HepG2 (cell line): Measurements from ENCODE around the gene ECD. TPM values are rescaled to one million over a fixed set of nuclear protein-coding genes. Genes with fewer than 3 reads are reported as not detected.

ENCODE experiments used
- ATAC-seq: fragments of 200-7000 bp; cut with Tn5 transposase; 3 replicates; pipeline ENCODE4 v1.9.1; 2020; ENCODE audit warnings: mild to moderate bottlenecking, moderate library complexity
- BruUV-seq: library from RNA; stranded (reverse); fragments of 400-500 nt; replicated peaks from 2 replicates; lab custom pipeline; 2021; lab: Mats Ljungman, UMichigan
- CTCF ChIA-PET: fragments of 300-600 bp; formaldehyde crosslinking; extraction: SDS; loops from one replicate; lab custom pipeline; 2021; ENCODE audit warnings: low total read pairs, inconsistent platforms, low intra/inter-chr PET ratio; lab: Yijun Ruan, JAX
- POLR2A ChIA-PET: fragments of 350-600 bp; sonication (Branson Sonifier 250); formaldehyde crosslinking; loops from one replicate; lab custom pipeline; 2020; ENCODE audit warnings: antibody characterized with exemption, inconsistent platforms; lab: Yijun Ruan, JAX
- DNase-seq: peaks from one replicate; pipeline ENCODE4 v3.0.0-alpha.2; 2015; ENCODE audit warnings: low spot score
- FAIRE-seq: peaks from 3 replicates; lab custom pipeline; 2011; peaks lifted over from hg19 to GRCh38; lab: Jason Lieb, UNC
- H2AFZ ChIP-seq: one replicate; pipeline ENCODE4 v1.6.1; 2011; ENCODE audit warnings: low read length, inconsistent platforms
- H3K27ac ChIP-seq: fragments of 300-600 bp; 3 replicates; pipeline ENCODE4 v1.8.0; 2011; ENCODE audit warnings: mixed run types, mild to moderate bottlenecking, mixed read lengths, low read length, inconsistent platforms; ENCODE audit not compliant: insufficient read depth; ENCODE audit errors: extremely low read length
- H3K27me3 ChIP-seq, 2 experiments: fragments of 200-600 bp in 1 of 2; 2 replicates in 1 of 2; 3 replicates in 1 of 2; pipeline versions ENCODE4 v1.6.0 to v1.8.0; 2011; ENCODE audit warnings: low read length in 2 of 2, mild to moderate bottlenecking in 2 of 2, moderate library complexity in 2 of 2, inconsistent platforms in 1 of 2; ENCODE audit not compliant: insufficient read depth in 2 of 2, control insufficient read depth in 1 of 2
- H3K36me3 ChIP-seq, 2 experiments: fragments of 200-600 bp in 1 of 2; replicated peaks in 1 of 2; 2 replicates in 1 of 2; 3 replicates in 1 of 2; pipeline versions ENCODE4 v1.5.1 to v1.8.0; 2011; ENCODE audit warnings: low read length in 2 of 2, inconsistent platforms in 1 of 2; ENCODE audit not compliant: insufficient read depth in 2 of 2, control insufficient read depth in 1 of 2
- H3K4me1 ChIP-seq: 2 replicates; pipeline ENCODE4 v1.5.1; 2012; ENCODE audit warnings: low read length, inconsistent platforms; ENCODE audit not compliant: insufficient read depth
- H3K4me2 ChIP-seq: 2 replicates; pipeline ENCODE4 v1.6.0; 2011; ENCODE audit warnings: low read depth, low read length, inconsistent platforms
- H3K4me3 ChIP-seq, 3 experiments: fragments of 200-600 bp in 1 of 3; sonication (generic), shearing (Covaris generic) in 1 of 3; replicated peaks in 1 of 3; 2 replicates each; pipeline ENCODE4 v1.5.1; 2011 to 2016; ENCODE audit warnings: low read length in 3 of 3, inconsistent platforms in 2 of 3, low read depth in 2 of 3, mild to moderate bottlenecking in 2 of 3, control low read depth in 1 of 3, mixed read lengths in 1 of 3; ENCODE audit not compliant: insufficient read depth in 1 of 3
- H3K79me2 ChIP-seq: one replicate; pipeline ENCODE4 v1.6.1; 2011; ENCODE audit warnings: low read length, inconsistent platforms; ENCODE audit not compliant: insufficient read depth
- H3K9ac ChIP-seq: 2 replicates; pipeline ENCODE4 v1.6.0; 2011; ENCODE audit warnings: mild to moderate bottlenecking, low read depth, low read length, inconsistent platforms; ENCODE audit not compliant: insufficient read depth
- H3K9me3 ChIP-seq: 2 replicates; pipeline ENCODE4 v1.5.1; 2012; ENCODE audit warnings: mild to moderate bottlenecking, low read length
- H4K20me1 ChIP-seq: 2 replicates; pipeline ENCODE4 v1.6.0; 2011; ENCODE audit warnings: inconsistent platforms, mild to moderate bottlenecking, low read length, moderate library complexity; ENCODE audit not compliant: insufficient read depth
- BCL6 ChIP-seq: IDR thresholded peaks from 2 replicates; pipeline ENCODE4 v1.6.1; 2016; ENCODE audit warnings: missing genetic modification reagents, missing compliant biosample characterization
- ELF3 ChIP-seq: IDR thresholded peaks from 2 replicates; pipeline ENCODE4 v1.6.1; 2016; ENCODE audit warnings: missing genetic modification reagents, missing compliant biosample characterization
- ETV6 ChIP-seq: sonication (generic); formaldehyde crosslinking; conservative IDR thresholded peaks from 2 replicates; pipeline ENCODE4 v1.4.0; 2020; ENCODE audit warnings: missing genetic modification reagents
- FOXA3 ChIP-seq: IDR thresholded peaks from 2 replicates; pipeline ENCODE4 v1.6.1; 2016; ENCODE audit warnings: missing genetic modification reagents, missing compliant biosample characterization
- KAT2B ChIP-seq: fragments of 150-350 bp; IDR thresholded peaks from 2 replicates; pipeline ENCODE4 v1.6.1; 2014; ENCODE audit warnings: low read depth, low read length, borderline replicate concordance
- PAX8 ChIP-seq: sonication (generic); formaldehyde crosslinking; IDR thresholded peaks from 2 replicates; pipeline ENCODE4 v1.8.0; 2022; ENCODE audit warnings: mild to moderate bottlenecking, missing genetic modification reagents, borderline replicate concordance
- RARA ChIP-seq: IDR thresholded peaks from 2 replicates; pipeline ENCODE4 v1.6.1; 2016; ENCODE audit warnings: missing genetic modification reagents, missing compliant biosample characterization
- RNF2 ChIP-seq: fragments of 450-650 bp; conservative IDR thresholded peaks from 2 replicates; pipeline ENCODE4 v1.6.1; 2016; ENCODE audit warnings: low read depth
- SAP130 ChIP-seq: IDR thresholded peaks from 2 replicates; pipeline ENCODE4 v1.6.1; 2016; ENCODE audit warnings: low read depth
- SOX13 ChIP-seq, 3 experiments: fragments of 450-650 bp in 1 of 3; sonication (generic) in 1 of 3; formaldehyde crosslinking in 1 of 3; IDR thresholded peaks in 2 of 3; conservative IDR thresholded peaks in 1 of 3; 2 replicates each; pipeline versions ENCODE4 v1.5.0 to v1.6.1; 2016 to 2020; ENCODE audit warnings: antibody characterized with exemption in 1 of 3, mild to moderate bottlenecking in 1 of 3, missing compliant biosample characterization in 1 of 3, missing genetic modification reagents in 1 of 3, moderate library complexity in 1 of 3
- TCF7L2 ChIP-seq: IDR thresholded peaks from 2 replicates; pipeline ENCODE4 v1.6.1; 2011; ENCODE audit warnings: mild to moderate bottlenecking, low read depth, low read length, moderate library complexity
- ZNF253 ChIP-seq: sonication (generic); formaldehyde crosslinking; IDR thresholded peaks from 2 replicates; pipeline ENCODE4 v1.8.0; 2022; ENCODE audit warnings: mild to moderate bottlenecking, missing genetic modification reagents, borderline replicate concordance
- ZNF501 ChIP-seq: sonication (generic); formaldehyde crosslinking; IDR thresholded peaks from 2 replicates; pipeline ENCODE4 v1.5.1; 2020; ENCODE audit warnings: mild to moderate bottlenecking, moderate library complexity, missing genetic modification reagents
- WGBS: methylation state at CpG from one replicate; pipeline ENCODE4 v1.1.6; 2017; ENCODE audit warnings: low lambda C conversion rate; 5-methylcytosine and 5-hydroxymethylcytosine counted together
- in situ Hi-C: cut with HindIII; loops from 2 replicates; pipeline ENCODE4 v1.10.0; 2017; ENCODE audit warnings: low pct_unique_long_range_greater_than_20kb; ENCODE audit not compliant: extremely low pct_ligation_motif_present
- intact Hi-C: fragments of 100-400 bp; cut with micrococcal nuclease; formaldehyde crosslinking; loops from one replicate; pipeline ENCODE4 v1.10.0; 2022; ENCODE audit not compliant: unreplicated experiment
- polyA plus RNA-seq, 8 experiments: library from polyadenylated mRNA; depleted of rRNA in 3 of 8; stranded (reverse) in 7 of 8; unstranded in 1 of 8; fragments of >200 nt; fragmentation: Illumina TruSeq in 4 of 8; extraction: Trizol in 4 of 8; gene quantifications; 2 replicates each; pipeline versions ENCODE4 v1.2.1 to v1.2.3, GENCODE V29; 2011 to 2016; ENCODE audit warnings: low read depth in 4 of 8, missing spikeins in 1 of 8, mixed read lengths in 1 of 8; ENCODE audit not compliant: insufficient read depth in 1 of 8
- total RNA-seq, 5 experiments: library from RNA; depleted of rRNA; stranded (reverse); fragments of >200 nt; fragmentation: Illumina TruSeq; extraction: Trizol; gene quantifications; 2 replicates each; pipeline ENCODE4 v1.2.3, GENCODE V29; 2016; ENCODE audit warnings: low read depth in 1 of 5
- TF ChIP-seq, protein P1 (sequence below): IDR thresholded peaks from 2 replicates; pipeline ENCODE4 v1.4.0; 2020; ENCODE audit warnings: mild to moderate bottlenecking, missing genetic modification reagents

The ECD gene
- total and polyA plus RNA-seq, 2 of the 13 experiments (the other 11 are each of a cell fraction or from before 2014, with no cell fraction given): 21.5 to 27.6 TPM

DNA sequence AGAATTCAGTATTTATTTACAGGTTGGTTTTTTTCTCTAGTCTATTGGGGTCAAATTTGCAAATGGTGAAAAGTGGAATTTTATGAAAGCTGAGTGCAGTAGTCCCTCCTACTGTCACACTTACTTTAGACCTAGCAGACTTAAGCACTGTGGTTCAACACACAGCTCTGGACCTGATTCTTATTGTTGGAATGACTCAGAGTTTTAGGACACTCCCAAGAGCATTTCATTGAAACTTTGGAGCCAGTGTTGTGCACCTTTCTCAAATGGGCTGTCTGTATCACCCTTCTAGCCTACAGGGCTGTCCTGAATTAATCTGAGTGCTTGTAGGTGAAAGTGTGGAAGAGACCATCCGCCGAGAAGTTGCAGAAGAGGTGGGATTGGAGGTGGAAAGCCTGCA lies 41.5 kb downstream of the ECD start (continued):
- no peak for TF ChIP-seq BCL6 (CRISPR knock-in tag)
- TF ChIP-seq RNF2: no peak
- TF ChIP-seq ETV6 (CRISPR knock-in tag): no peak

DNA sequence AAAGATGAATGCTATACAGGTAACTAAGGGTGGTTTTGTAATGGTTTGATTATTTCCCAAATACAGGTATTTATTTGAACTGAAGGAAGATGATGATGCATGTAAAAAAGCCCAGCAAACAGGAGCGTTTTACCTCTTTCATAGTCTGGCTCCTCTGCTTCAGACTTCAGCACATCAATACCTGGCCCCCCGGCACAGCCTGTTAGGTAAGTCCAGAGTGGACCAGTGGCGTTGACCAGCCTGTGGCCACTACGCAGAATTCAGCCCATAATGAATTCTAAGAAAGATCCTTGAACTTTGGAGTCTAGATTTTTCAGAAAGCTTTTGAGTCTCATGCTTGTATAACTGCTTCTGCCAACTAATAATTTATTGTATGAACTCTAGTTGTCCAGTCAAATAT lies 47.9 kb downstream of the ECD start:
- no peak for FAIRE-seq
- no peak overlapping the region for H3K4me3 ChIP-seq
- H3K27me3 ChIP-seq: no peaks in the 10 kb centered on the region
- intact Hi-C loops (no loop called here), in situ Hi-C loops (no loop called here)
- no peak overlapping the region for H2AFZ ChIP-seq
- peak; percentile 29; the same call in 1 of the 2 replicates for TF ChIP-seq BCL6 (CRISPR knock-in tag)
- TF ChIP-seq SAP130 (CRISPR knock-in tag): 0 out of 2 replicates have a peak, but pooled peaks have one; percentile 1
- no peak for TF ChIP-seq ZNF501 (CRISPR knock-in tag)
- ChIA-PET CTCF (no interaction called here), POLR2A (interaction anchor here (0.6 to 2.5 kb wide), 2 partner anchors 12 to 24 kb away, joined by 3 to 12 read pairs; partner anchors contain the start of gene P4HA1)
- H3K9ac ChIP-seq: no peak overlapping the region
- ATAC-seq: peak; percentile 75
- WGBS: 20% methylated on average over 3 of the region's 4 CpGs
- H3K9me3 ChIP-seq: no peaks in the 10 kb centered on the region
- DNase-seq: no peak
- H4K20me1 ChIP-seq: no peaks in the 10 kb centered on the region
- H3K79me2 ChIP-seq: no peaks in the 10 kb centered on the region
- H3K36me3 ChIP-seq: peaks cover 3 to 10% of the 10 kb centered on the region in 2 experiments
- peaks cover 52% of the 10 kb centered on the region for H3K4me1 ChIP-seq
- no TSS peak for BruUV-seq
- H3K4me2 ChIP-seq: no peak overlapping the region
- H3K27ac ChIP-seq: peak overlapping the region; percentile 31

DNA sequence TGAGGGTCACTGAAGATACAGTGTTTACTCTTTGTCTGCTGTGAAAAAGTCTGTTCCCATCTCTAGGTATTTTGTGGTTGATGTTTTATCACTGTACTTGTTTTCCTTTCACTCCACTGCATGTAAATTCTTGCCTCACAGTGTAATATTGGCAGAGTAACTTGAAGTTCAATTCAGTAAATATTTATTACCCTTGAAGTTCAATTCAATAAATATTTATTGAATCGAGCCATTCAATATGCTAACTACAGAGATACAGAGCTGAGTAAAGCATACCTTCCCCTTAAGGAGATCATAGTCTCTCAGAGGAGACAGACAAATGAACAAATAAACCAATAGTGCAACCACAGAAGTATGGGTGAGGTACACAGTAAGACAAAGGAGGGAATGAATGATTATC lies 48.4 kb downstream of the ECD start:
- ATAC-seq (peak; percentile 84), DNase-seq (peak; percentile 35), FAIRE-seq (no peak)
- H3K4me2 ChIP-seq: no peak overlapping the region
- no peaks in the 10 kb centered on the region for H3K79me2 ChIP-seq
- H3K4me1 ChIP-seq: peaks cover 52% of the 10 kb centered on the region
- peak overlapping the region; percentile 31 for H3K27ac ChIP-seq
- no peaks in the 10 kb centered on the region for H3K9me3 ChIP-seq
- no peaks in the 10 kb centered on the region for H4K20me1 ChIP-seq
- BruUV-seq: no TSS peak
- no peaks in the 10 kb centered on the region for H3K27me3 ChIP-seq
- 8% methylated on average over 1 of the region's 1 CpG for WGBS
- H3K9ac ChIP-seq: no peak overlapping the region
- ChIA-PET CTCF (no interaction called here), POLR2A (interaction anchor here (0.6 to 2.5 kb wide), 2 partner anchors 13 to 23 kb away, joined by 3 to 12 read pairs; partner anchors contain the start of gene P4HA1)
- H3K4me3 ChIP-seq: no peak overlapping the region
- intact Hi-C loops: no loop called here
- peaks cover 3 to 8% of the 10 kb centered on the region in 2 experiments for H3K36me3 ChIP-seq
- no peak overlapping the region for H2AFZ ChIP-seq
- in situ Hi-C loops: no loop called here
- TF ChIP-seq ELF3 (0 out of 2 replicates have a peak, but pooled peaks have one; percentile 22), PAX8 (CRISPR knock-in tag) (no peak), SOX13 (IDR thresholded peaks at IDR 0.05) (no peak), SOX13 (CRISPR knock-in tag; conservative IDR thresholded peaks at IDR 0.05 in 1 of 2, IDR thresholded peaks at IDR 0.05 in 1 of 2) (peak in 1 of 2 experiments; percentile 46; a peak in 2 of 4 replicates), ZNF253 (CRISPR knock-in tag) (no peak), TCF7L2 (peak; percentile 41; the same call in 1 of the 2 replicates), RARA (CRISPR knock-in tag) (peak; percentile 83), KAT2B (peak; percentile 67), FOXA3 (CRISPR knock-in tag) (peak; percentile 69; the same call in 1 of the 2 replicates)
- TF ChIP-seq, protein P1, sequence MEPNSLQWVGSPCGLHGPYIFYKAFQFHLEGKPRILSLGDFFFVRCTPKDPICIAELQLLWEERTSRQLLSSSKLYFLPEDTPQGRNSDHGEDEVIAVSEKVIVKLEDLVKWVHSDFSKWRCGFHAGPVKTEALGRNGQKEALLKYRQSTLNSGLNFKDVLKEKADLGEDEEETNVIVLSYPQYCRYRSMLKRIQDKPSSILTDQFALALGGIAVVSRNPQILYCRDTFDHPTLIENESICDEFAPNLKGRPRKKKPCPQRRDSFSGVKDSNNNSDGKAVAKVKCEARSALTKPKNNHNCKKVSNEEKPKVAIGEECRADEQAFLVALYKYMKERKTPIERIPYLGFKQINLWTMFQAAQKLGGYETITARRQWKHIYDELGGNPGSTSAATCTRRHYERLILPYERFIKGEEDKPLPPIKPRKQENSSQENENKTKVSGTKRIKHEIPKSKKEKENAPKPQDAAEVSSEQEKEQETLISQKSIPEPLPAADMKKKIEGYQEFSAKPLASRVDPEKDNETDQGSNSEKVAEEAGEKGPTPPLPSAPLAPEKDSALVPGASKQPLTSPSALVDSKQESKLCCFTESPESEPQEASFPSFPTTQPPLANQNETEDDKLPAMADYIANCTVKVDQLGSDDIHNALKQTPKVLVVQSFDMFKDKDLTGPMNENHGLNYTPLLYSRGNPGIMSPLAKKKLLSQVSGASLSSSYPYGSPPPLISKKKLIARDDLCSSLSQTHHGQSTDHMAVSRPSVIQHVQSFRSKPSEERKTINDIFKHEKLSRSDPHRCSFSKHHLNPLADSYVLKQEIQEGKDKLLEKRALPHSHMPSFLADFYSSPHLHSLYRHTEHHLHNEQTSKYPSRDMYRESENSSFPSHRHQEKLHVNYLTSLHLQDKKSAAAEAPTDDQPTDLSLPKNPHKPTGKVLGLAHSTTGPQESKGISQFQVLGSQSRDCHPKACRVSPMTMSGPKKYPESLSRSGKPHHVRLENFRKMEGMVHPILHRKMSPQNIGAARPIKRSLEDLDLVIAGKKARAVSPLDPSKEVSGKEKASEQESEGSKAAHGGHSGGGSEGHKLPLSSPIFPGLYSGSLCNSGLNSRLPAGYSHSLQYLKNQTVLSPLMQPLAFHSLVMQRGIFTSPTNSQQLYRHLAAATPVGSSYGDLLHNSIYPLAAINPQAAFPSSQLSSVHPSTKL (CRISPR knock-in tag): peak; percentile 56; the same call in 1 of the 2 replicates
